NCI-H446 treated with DMSO at 0.1 percent for 48 hours (cell line): Measurements from ENCODE around the gene DAB2IP.
"Not testable (repeated sequence)": the region's sequence is repeated elsewhere in the genome, so short reads cannot be mapped to it uniquely, and the experiment has no call there.

ENCODE experiments used
- DNase-seq: peaks from one replicate; lab custom pipeline; 2025; lab: John Stamatoyannopoulos, UW

DAB2IP gene

DNA sequence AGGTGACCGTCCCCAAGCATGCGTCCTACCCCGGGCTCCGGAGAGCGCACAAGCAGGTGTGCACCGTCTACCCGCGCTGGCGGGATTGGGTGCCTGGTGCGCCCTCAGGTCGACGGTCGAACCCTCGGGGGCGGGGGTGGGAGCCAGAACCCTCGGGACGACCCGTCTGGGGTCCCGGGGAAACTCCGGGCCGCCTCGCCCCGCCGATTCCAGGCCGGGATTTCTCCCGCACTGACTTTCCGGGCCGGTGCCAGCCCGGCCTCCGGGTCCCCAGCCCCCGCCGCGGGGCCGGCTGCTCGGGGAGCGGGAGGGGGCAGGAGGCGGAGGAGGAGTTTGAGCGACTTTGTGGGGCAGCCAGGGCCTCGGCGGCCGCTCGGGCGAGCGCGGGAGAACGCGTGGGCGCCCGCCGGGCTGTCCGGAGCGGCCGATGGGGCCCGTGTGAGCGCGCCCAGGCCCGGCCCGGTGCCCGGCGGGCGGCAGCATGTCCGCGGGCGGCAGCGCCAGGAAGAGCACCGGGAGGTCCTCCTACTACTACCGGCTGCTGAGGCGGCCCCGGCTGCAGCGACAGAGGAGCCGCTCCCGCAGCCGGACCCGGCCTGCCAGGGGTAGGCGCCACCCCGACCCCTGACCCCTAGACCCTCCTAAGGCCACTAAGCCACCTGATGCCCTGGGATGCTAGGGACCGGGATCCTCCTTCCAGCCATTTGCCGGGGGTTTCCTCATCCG lies at the start of gene DAB2IP:
TSS of gene DAB2IP (plus strand) at position 340 of the 726 bp plus-strand sequence. CDS start at position 482, 142 bp downstream.
- peak; percentile 38 for DNase-seq

DNA sequence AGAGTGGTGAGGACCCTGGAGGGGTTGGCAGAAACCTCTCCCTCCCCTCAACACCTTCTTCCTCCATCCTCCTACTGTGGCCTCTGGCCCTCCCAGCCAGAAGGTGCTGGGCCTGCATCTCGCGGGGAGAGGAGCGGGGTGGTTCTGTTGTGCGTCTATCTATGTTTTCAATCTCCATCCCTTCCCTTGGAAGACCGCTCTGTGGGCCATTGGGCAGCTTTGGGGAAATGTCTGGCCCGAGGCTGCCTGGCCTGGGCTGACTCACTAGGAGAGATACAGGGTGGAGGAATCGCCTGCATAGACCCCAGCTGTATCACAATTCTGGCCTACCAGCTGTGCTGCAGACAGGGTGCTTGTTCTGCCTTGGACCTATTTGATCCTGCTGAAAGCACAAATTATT lies 48.4 kb upstream of the DAB2IP start:
- no peak for DNase-seq

DNA sequence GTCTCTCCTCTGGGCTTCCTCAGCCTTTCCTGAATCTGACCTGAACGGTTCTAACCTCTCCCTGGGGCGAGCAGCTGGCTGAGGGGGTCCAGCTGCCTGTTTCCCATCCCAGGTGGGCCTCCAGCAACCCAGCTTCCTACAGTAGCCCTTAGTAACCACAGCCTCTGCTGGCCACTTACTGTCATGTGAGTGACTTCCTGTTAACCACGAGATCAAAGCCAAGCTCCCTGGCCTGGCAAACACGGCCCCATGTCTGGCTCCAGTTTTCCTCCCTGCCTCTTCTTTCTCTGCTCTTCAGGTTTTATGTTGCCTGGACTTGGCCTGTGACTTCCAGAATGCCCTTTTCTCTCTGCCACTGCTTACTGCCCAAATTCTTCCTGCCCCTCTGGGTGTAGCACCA lies 47.2 kb upstream of the DAB2IP start:
- no peak for DNase-seq

DNA sequence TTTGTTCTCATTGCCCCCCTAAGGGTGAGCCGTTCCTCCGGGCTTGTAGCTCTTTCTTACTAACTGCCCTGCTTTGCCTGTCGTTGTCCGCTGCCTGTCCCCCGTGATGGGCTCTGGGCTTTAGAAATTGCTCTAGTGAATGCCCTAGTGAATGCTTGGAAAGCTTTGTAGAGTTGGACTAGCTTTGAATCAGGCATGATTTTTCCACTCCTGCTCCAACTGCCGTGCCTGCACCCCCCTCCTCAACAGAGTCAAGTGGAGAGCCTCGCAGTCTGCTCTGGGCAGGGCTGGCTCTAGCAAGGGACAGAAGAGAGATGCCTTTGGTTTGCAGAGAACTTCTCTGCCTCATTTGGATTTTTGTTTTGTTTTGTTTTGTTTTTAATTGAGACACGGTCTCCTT lies 46.8 kb upstream of the DAB2IP start:
- DNase-seq, result no peak

DNA sequence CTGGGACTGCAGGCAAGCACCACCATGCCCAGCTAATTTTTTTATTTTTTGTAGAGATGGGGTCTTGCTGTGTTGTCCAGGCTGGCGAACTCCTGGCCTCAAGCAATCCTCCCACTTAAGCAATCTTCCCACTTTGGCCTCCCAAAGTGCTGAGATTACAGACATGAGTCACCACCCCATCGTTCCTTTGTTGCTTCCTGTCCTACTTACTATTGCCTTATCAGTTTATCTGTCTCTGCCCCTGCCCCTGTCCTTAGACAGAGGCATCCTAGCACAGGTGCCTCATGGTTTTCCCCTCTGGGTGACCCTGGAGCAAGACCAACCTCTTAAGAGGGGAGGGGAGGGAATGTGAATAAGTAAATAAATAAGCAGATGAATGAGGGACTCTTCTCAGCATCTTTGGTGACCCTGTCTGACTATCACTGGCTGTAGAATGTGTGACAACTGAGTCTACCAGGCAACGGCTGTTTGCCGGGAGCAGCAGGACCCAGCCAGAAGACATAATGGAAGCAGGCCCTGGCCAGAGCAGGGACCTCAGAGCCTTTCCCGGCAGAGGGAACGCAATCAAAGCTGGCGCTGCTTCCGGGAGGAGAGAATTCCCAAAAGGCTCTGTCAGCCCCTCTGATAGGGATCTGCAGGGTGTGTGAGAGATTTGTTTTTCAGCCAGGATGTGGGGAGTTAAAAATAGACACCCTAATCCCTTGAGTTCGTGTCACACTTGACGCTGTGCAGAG lies 43.8 kb upstream of the DAB2IP start:
- DNase-seq, result no peak

DNA sequence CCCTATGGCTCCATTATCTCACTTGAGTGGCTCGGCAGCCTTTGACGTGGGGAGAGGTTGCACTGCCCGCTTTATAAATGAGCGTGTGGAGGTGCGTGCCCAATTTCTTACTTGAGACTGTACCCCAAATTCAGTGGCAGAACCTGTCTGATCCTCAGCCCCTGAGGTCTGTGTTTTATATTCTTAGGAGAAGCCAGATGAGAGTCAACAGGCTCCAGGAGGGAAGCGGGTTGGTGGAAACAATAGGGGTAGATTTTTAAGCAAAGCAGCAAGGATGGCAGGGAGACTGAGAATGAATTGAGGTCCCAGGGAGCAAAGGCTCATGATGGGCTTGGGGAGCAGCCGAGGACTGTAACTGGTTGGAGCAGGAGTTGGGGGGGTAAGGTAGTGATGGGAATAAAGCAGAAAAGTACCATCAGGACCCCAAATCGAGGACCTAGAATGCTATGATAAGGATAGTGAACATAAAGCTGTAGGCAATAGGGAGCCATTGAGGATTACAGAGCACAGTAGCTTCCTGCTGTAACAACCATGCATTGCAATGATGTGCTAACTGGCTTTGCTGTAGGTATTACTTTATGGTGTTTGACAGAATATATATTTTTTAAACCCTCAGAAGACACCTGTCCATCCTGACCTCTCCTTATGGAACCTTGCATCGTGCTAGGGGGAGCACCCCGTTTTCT lies 43.1 kb upstream of the DAB2IP start:
- DNase-seq, result no peak

DNA sequence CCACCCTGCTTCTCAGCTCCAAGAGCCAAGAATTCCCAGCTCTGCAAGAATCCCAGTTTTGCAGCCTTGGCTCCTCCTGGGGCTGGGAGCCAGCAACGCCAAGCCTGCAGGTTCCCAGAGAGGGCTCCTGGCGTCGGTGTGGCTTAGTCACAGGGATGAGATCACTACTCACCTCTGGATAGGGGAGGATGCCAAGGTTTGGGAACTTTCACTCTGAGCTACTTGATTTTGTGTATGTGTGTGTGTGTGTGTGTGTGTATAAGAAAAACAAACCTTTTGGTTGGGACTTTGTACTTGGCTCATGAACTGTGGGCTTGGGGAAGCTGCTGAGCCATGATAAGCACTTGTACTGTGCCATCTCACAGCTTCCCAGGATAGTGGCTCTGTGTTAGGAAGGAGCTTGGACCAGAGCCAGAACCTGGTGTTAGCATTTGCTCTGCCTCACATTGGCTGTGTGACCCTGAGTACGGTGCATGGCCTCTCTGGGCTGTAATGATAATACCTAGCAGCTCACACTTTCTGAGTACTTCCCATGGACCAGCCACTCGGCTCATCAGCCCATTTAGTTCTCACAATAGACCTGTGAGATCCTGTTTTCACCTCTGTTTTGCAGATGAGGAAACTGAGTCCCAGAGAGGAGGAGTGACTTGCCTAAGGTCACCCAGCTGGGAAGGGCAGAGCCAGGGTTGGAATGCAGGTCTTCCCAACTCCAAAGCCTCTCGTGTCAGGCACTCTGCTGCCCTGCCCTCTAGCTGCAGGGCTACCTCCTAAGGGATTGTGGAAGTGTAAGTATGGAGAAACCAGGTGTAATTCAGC lies 41.4 kb upstream of the DAB2IP start:
- peak; percentile 49 for DNase-seq

DNA sequence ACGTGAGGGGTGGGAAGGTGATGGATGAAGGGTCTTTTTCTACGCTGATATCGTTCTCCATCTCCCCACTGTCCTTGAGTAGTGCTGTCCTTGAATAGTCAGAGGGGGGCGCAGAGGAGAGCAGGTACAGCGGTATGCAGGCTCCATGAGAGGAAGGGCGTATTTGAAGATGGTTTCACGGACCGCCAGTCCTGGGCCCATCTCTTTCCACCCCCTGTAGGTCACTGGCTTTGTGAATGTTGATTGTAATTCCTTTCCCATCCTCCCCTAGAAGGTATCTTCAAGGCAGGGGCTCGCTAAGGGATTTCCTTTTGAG lies 40.8 kb upstream of the DAB2IP start:
- DNase-seq, result no peak

DNA sequence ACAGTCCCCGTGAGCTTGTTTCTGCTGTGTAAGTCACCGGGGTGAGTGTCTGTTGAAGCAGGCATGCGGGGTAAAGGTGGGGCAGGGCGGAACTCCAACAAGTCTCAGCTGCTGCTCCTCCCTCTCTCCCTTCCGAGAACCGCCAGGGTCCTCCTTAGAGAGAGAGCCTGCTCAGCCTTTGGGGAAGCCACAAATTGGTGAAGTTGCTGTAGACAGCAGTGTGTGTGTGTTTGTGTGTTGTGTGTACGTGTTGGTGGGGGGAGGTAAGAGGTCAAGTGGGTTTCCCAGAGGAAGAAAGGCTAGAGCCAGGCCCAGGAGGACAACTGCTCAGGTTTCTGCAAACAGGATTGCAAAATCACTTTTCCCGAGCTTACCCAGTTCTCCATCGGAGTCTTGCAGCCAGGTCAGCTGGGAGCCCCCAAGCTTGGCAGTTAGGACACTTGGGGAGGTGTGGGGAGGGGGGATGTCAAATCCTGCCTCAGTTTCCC lies 38.9 kb upstream of the DAB2IP start:
- no peak for DNase-seq

DNA sequence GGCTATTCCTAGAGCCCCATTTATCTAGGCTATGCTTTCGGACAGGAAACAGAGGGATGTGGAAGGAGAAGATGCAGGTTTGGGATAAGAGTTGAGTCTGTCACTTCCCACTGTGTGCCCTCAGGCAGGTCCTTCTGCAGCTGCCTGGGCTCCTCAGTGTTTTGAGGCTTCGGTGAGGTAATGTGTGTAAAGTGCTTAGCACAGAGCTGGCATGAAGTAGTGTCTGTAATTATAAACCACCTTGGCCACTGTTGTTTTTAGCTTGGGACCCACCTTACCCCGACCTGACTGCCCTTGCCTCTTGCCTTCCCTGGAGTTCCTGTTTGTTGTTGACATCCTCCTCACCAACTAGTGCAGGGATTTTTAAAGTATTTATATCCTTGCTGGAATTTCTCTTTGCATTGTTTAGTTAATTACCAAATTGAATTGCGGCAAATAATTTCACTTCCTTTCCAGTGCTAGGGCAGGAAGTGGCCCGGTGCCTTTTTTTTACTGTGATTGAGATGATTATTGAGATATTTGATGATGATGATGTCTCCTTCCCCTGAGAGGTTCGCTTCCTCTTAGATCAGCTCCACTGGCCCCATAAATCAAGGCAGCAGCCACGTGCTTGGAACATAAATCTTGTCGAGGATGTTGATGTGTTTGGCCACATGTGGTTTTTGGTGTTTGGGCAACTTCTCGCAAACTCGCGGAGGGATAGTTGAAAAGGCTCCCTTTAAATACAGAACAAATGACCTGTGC lies 38.3 kb upstream of the DAB2IP start:
- DNase-seq, result no peak

DNA sequence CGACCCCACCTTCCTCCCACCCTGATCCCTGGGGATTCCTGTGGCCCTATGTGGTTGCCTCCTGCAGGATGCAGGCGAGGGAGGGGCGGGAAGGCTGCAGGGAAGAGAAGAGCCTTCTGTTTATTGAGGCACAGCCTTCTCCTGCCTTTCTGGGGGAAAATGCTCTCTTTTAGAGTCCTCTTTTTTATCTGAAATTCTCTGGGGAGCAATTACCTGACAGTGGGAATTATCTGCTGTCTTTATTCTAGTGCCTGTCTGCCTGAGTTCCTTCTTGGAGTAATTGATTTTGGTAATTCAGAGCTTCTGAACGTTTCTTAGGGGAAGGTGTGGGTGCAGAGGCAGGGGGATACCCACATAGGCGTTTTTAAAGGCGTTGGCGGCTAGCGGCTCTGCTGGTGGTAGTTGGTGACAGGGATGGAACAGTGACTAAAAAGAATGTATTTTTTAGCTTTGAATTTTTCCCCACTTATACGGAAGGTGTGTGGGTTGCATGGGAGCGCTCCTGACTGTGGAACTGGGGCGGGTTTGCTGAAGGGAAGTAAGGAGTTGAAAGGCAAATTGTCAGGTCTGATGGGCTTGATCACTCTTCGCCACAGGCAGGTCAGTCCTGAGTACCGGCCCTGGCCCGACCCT lies 35.2 kb upstream of the DAB2IP start:
- DNase-seq, result no peak

DNA sequence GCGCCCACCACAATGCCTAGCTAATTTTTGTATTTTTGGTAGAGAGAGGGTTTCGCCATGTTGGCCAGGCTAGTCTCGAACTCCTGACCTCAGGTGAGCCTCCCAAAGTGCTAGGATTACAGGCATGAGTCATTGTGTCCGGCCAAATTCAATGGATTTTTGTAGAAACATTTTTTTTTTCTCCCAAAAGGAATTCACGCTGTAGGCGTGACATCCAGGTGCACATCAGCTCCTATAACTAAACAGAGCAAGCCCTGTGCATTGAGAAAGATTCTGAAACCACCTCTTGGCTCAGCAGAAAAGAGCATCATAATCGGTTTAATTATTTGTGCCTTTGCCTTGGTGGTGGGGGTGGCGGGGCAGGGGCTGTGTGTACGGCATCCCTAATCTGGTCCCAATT lies 32.9 kb upstream of the DAB2IP start:
- no peak for DNase-seq

DNA sequence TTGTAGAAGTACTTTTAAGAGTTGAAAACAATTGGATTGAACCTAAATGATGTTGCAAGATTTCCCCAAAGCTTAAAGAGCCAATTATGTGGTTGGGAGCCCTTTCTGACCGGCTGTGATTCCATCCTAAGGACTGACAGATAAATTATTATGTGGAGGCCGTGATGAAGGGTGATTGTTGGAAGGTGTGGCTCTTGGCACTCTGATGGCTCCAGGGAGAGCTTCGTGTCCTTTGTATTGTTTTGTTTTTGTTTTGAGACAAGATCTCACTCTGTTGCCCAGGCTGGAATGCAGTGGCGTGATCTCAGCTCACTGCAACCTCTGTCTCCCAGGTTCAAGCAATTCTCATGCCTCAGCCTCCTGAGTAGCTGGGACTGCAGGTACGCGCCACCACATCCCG lies 32.5 kb upstream of the DAB2IP start:
- not testable (repeated sequence) for DNase-seq

DNA sequence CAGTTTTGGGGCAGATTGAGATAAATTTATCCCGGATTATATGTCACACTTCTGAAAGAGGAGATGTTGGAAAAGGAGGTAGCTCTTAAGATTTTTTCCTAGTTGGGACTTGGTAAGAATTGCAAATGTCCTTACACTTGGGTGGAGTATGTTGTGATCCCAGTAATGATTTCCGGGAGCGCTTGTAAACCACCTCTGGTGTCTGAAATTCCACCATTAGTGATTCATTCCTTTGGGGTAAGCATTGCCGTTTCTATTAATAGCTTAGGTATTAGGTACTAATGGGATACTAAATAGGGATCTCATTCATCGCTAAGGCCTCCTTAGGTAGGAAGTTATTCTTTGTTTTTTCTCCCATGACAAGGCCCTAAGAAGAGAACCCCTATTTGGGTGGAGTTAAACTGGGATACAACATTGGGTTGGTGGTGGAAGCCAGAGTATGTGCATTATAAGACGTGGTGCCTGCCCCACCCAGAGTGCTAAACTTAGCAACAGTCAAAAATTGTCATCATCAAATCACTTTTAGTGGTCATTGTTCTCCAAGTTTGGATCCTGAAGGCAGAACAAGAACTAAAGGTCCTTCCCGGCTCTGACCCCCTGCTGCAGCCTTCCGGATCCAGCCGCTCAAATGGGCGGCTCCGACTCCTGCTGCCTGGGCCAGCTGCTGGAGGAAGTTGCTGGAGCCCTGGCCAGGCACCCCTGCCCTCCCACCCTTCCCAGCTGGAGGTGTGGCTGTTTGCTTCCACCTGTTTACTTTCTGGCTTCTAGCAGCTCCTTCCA lies 31.7 kb upstream of the DAB2IP start:
- no peak for DNase-seq

DNA sequence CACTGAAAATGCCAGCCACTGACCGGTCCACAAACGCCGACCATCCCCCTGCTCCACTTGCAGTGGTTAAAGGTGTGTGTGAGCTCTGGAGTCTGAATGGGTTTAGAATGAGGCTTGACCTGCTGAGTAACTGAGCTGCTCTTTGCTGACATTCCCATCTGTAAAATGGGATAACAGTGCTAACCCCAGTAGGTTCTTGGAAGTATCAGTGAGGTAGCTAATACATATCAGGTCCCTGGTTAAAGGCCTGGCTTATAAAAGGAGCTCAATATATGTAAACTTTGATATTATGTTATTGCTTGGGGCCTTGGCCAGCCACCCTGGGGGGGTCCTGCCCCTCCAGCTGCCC lies 31.1 kb upstream of the DAB2IP start:
- DNase-seq, result no peak

DNA sequence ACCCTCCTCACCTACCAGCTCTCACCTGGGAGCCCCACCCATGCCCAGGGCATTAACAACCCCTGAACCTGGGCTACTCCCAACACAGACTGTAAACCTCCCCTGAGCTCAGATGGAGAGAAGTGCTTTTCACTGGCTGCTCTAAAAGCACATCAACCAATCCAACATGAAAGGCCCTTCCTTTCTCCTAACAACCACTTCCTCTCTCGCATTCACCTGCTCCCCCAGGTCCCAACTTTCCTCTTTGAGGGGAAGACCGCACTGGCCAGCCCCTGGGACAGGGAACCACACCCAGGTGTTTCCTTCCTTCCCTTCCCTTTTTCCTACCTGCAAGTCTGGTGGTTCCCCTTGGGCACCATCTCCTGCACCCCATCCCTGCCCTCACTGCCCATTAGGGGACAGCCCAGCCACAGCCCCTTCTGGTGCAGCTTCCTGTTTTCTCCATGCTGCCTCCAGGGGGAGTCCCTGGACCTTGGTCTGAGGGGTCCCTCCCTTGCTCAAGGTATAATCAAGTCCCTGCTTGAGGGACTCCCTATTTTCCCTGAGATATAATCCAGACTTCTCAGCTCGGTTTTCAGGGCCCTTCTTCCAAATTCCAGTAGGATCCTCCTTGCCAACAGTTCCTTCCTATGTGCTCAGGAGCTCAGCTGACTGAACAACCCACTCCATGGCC lies 30.5 kb upstream of the DAB2IP start:
- no peak for DNase-seq

DNA sequence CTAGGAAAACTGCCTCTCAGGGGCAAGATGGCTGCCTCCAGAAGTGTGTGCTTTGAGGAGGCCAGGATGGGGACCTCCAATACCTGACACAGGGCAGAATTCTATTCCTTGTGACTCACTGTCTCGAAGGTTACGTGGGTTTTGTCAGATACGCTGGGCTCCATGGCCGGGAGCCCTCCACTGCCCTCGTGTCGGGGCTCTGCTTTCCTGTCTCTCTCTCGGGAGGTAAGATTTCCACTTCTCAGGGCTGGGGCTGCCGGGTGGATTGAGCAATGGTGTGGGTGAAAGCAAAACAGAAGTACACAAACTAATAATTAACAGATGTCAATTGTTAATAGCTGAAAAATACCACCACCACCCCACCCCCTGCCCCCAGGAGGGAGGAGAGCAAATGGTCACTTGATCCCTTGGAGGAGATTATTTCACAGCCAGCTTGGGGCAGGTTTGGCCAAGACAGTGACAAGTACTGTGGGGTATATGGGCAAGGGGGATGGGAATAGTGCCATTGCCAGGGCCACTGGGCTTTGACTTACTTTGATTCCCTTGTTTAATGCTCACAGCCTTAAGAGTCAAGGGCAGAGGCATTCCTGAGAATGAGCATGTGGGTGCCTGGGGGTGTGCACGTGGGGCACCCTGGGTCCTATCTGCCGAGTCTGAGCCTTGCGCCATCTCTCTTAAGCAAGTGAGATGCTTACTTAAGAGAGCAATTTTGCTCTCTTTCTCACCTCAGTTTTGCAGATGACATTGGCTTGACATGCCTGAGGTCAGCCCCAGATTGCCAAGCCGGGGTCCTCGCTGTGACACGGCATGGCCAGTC lies 28.8 kb upstream of the DAB2IP start:
- no peak for DNase-seq

DNA sequence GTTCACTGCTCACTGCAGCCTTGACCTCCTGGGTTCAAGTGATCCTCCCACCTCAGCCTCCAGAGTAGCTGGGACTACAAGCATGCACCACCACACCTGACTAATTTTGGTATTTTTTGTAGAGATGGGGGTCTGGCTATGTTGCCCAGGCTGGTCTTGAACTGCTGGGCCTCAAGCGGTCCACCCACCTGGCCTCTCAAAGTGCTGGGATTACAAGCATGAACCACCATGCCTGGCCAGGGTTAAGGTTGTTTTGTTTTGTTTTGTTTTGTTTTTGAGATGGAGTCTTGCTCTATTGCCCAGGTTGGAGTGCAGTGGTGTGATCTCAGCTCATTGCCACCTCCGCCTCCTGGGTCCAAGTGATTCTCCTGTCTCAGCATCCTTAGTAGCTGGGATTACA lies 28.0 kb upstream of the DAB2IP start:
- not testable (repeated sequence) for DNase-seq

DNA sequence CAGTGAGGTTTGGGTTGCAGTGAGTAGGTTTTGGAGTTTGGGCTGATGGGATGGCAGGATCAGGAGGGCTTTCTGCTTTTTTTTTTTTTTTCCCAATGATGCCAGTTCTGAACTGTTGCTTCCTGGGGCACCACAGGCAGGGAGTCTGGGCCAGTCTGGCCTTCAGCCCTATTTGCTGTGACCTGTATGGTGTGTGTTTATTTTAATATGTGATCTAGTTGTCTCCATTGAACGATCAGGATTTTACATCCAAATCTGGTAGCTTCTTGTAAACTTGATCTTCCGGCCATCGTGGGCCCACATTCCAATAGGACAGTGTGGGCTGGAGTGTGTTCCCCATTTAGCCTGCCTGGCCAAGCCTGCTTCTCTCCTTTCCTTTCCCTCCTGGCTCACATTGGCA lies 25.8 kb upstream of the DAB2IP start:
- DNase-seq, result no peak
